ENCODE data around the gene FAM20A.
"Not testable (repeated sequence)": the region's sequence is repeated elsewhere in the genome, so short reads cannot be mapped to it uniquely, and the experiment has no call there.

Gene FAM20A

GRCh38 chr17:68589086-68589485 is 12.1 kb downstream of the FAM20A start:
- no peak for DNase-seq (ENCODE audit: low read depth)

- no peak for DNase-seq (ENCODE audit: low read depth)
Observed at GRCh38 chr17:68588362-68588761, 12.8 kb downstream of the FAM20A start.

- DNase-seq (ENCODE audit: low read depth): no peak
Observed at GRCh38 chr17:68587847-68588246, 13.3 kb downstream of the FAM20A start.

GRCh38 chr17:68587026-68587425 is 14.1 kb downstream of the FAM20A start:
- no peak for DNase-seq (ENCODE audit: low read depth)

GRCh38 chr17:68585643-68586042 is 15.5 kb downstream of the FAM20A start:
- DNase-seq (ENCODE audit: low read depth): no peak

- no peak for DNase-seq (ENCODE audit: low read depth)
Observed at GRCh38 chr17:68584581-68585303, 16.4 kb downstream of the FAM20A start.

- not testable (repeated sequence) for DNase-seq (ENCODE audit: low read depth)
Observed at GRCh38 chr17:68582867-68583266, 18.3 kb downstream of the FAM20A start.

- DNase-seq (ENCODE audit: low read depth): no peak
Observed at GRCh38 chr17:68581863-68582645, 19.1 kb downstream of the FAM20A start.

GRCh38 chr17:68580236-68580770 is 20.9 kb downstream of the FAM20A start:
- DNase-seq (ENCODE audit: low read depth): no peak

- no peak for DNase-seq (ENCODE audit: low read depth)
Observed at GRCh38 chr17:68579194-68579927, 21.8 kb downstream of the FAM20A start.

GRCh38 chr17:68578236-68578635 is 22.9 kb downstream of the FAM20A start:
- DNase-seq (ENCODE audit: low read depth): no peak

- DNase-seq (ENCODE audit: low read depth): no peak
Observed at GRCh38 chr17:68577497-68577821, 23.7 kb downstream of the FAM20A start.

GRCh38 chr17:68576811-68577496 is 24.2 kb downstream of the FAM20A start:
- no peak for DNase-seq (ENCODE audit: low read depth)

- no peak for DNase-seq (ENCODE audit: low read depth)
Observed at GRCh38 chr17:68576137-68576536, 25.0 kb downstream of the FAM20A start.

- DNase-seq (ENCODE audit: low read depth): no peak
Observed at GRCh38 chr17:68573338-68573737, 27.8 kb downstream of the FAM20A start.

GRCh38 chr17:68572138-68572842 is 28.9 kb downstream of the FAM20A start:
- DNase-seq (ENCODE audit: low read depth): no peak

GRCh38 chr17:68570526-68570925 is 30.6 kb downstream of the FAM20A start:
- no peak for DNase-seq (ENCODE audit: low read depth)

GRCh38 chr17:68569346-68569745 is 31.8 kb downstream of the FAM20A start:
- no peak for DNase-seq (ENCODE audit: low read depth)

- no peak for DNase-seq (ENCODE audit: low read depth)
Observed at GRCh38 chr17:68568581-68568980, 32.6 kb downstream of the FAM20A start.

- no peak for DNase-seq (ENCODE audit: low read depth)
Observed at GRCh38 chr17:68567581-68567980, 33.6 kb downstream of the FAM20A start.

- no peak for DNase-seq (ENCODE audit: low read depth)
Observed at GRCh38 chr17:68567035-68567434, 34.1 kb downstream of the FAM20A start.

- no peak for DNase-seq (ENCODE audit: low read depth)
Observed at GRCh38 chr17:68566442-68566738, 34.8 kb downstream of the FAM20A start.
